ENCODE data around the gene BTBD9. TPM values are rescaled to one million over a fixed set of nuclear protein-coding genes. Genes with fewer than 3 reads are reported as not detected.

Gene BTBD9
- total RNA-seq, 1 donor, result 25.3 TPM

GRCh38 chr6:38572186-38572813 is 67.4 kb downstream of the BTBD9 start:
- H3K27me3 ChIP-seq (ENCODE audit: insufficient read depth, low read length), result no peaks in the 10 kb centered on the region
- H3K4me3 ChIP-seq (ENCODE audit: insufficient read depth, low read length), result no peak overlapping the region
- no peak overlapping the region for H2AFZ ChIP-seq (ENCODE audit: low read length)
- H3K79me2 ChIP-seq (ENCODE audit: insufficient read depth, low read length), result no peaks in the 10 kb centered on the region
- DNase-seq (ENCODE audit: insufficient read length, low spot score, missing footprints), result no peak
- no peak for TF ChIP-seq CTCF (IDR thresholded peaks at IDR 0.05; ENCODE audit: extremely low read depth, low read depth, low read length)
- no peaks in the 10 kb centered on the region for H3K4me1 ChIP-seq (ENCODE audit: insufficient read depth, low read length)
- no peak overlapping the region for H3K4me2 ChIP-seq (ENCODE audit: insufficient read depth, low read length)
- H4K20me1 ChIP-seq (ENCODE audit: insufficient read depth, low read length), result no peaks in the 10 kb centered on the region
- no peaks in the 10 kb centered on the region for H3K9me3 ChIP-seq (ENCODE audit: low read depth, low read length)
- H3K36me3 ChIP-seq (ENCODE audit: insufficient read depth, low read length), result no peaks in the 10 kb centered on the region
- H3K27ac ChIP-seq (ENCODE audit: low read depth, low read length), result no peak overlapping the region

GRCh38 chr6:38571721-38572120 is 68.0 kb downstream of the BTBD9 start:
- no peaks in the 10 kb centered on the region for H3K79me2 ChIP-seq (ENCODE audit: insufficient read depth, low read length)
- H3K36me3 ChIP-seq (ENCODE audit: insufficient read depth, low read length), result no peaks in the 10 kb centered on the region
- no peaks in the 10 kb centered on the region for H3K9me3 ChIP-seq (ENCODE audit: low read depth, low read length)
- H4K20me1 ChIP-seq (ENCODE audit: insufficient read depth, low read length), result no peaks in the 10 kb centered on the region
- no peak for DNase-seq (ENCODE audit: insufficient read length, low spot score, missing footprints)
- no peaks in the 10 kb centered on the region for H3K4me1 ChIP-seq (ENCODE audit: insufficient read depth, low read length)
- H3K27me3 ChIP-seq (ENCODE audit: insufficient read depth, low read length), result no peaks in the 10 kb centered on the region
- no peak overlapping the region for H3K4me2 ChIP-seq (ENCODE audit: insufficient read depth, low read length)
- no peak overlapping the region for H3K4me3 ChIP-seq (ENCODE audit: insufficient read depth, low read length)
- no peak overlapping the region for H2AFZ ChIP-seq (ENCODE audit: low read length)
- TF ChIP-seq CTCF (IDR thresholded peaks at IDR 0.05; ENCODE audit: extremely low read depth, low read depth, low read length), result no peak
- H3K27ac ChIP-seq (ENCODE audit: low read depth, low read length), result no peak overlapping the region

GRCh38 chr6:38570750-38571149 is 69.0 kb downstream of the BTBD9 start:
- Histone ChIP-seq H3K27ac (ENCODE audit: low read depth, low read length) (no peak overlapping the region), H3K4me2 (ENCODE audit: insufficient read depth, low read length) (no peak overlapping the region), H2AFZ (ENCODE audit: low read length) (no peak overlapping the region), H3K36me3 (ENCODE audit: insufficient read depth, low read length) (no peaks in the 10 kb centered on the region), H3K79me2 (ENCODE audit: insufficient read depth, low read length) (no peaks in the 10 kb centered on the region), H3K4me3 (ENCODE audit: insufficient read depth, low read length) (no peak overlapping the region), H3K27me3 (ENCODE audit: insufficient read depth, low read length) (no peaks in the 10 kb centered on the region), H3K9me3 (ENCODE audit: low read depth, low read length) (no peaks in the 10 kb centered on the region), H4K20me1 (ENCODE audit: insufficient read depth, low read length) (no peaks in the 10 kb centered on the region), H3K4me1 (ENCODE audit: insufficient read depth, low read length) (peaks cover 2% of the 10 kb centered on the region)
- no peak for DNase-seq (ENCODE audit: insufficient read length, low spot score, missing footprints)
- TF ChIP-seq CTCF (IDR thresholded peaks at IDR 0.05; ENCODE audit: extremely low read depth, low read depth, low read length), result peak; percentile 54

GRCh38 chr6:38567436-38567835 is 72.3 kb downstream of the BTBD9 start:
- TF ChIP-seq CTCF (IDR thresholded peaks at IDR 0.05; ENCODE audit: extremely low read depth, low read depth, low read length), result no peak
- H3K4me1 ChIP-seq (ENCODE audit: insufficient read depth, low read length), result peaks cover 2% of the 10 kb centered on the region
- H3K36me3 ChIP-seq (ENCODE audit: insufficient read depth, low read length), result no peaks in the 10 kb centered on the region
- no peak overlapping the region for H2AFZ ChIP-seq (ENCODE audit: low read length)
- no peaks in the 10 kb centered on the region for H3K27me3 ChIP-seq (ENCODE audit: insufficient read depth, low read length)
- no peaks in the 10 kb centered on the region for H3K79me2 ChIP-seq (ENCODE audit: insufficient read depth, low read length)
- H3K9me3 ChIP-seq (ENCODE audit: low read depth, low read length), result no peaks in the 10 kb centered on the region
- no peak overlapping the region for H3K4me2 ChIP-seq (ENCODE audit: insufficient read depth, low read length)
- peak; percentile 49 for DNase-seq (ENCODE audit: insufficient read length, low spot score, missing footprints)
- H3K27ac ChIP-seq (ENCODE audit: low read depth, low read length), result no peak overlapping the region
- no peaks in the 10 kb centered on the region for H4K20me1 ChIP-seq (ENCODE audit: insufficient read depth, low read length)
- no peak overlapping the region for H3K4me3 ChIP-seq (ENCODE audit: insufficient read depth, low read length)

Measured in osteoblast (primary cell).